Neural progenitor cell (in vitro differentiated cells): Measurements from ENCODE around the gene GFOD1. TPM values are rescaled to one million over a fixed set of nuclear protein-coding genes. Genes with fewer than 3 reads are reported as not detected.

Experiments used
- DNase-seq: peaks from one replicate; pipeline ENCODE4 v3.0.0-alpha.2; 2016; ENCODE audit warnings: low spot score
- H2AFZ ChIP-seq: fragments of 200-600 bp; sonication (generic); replicated peaks from 2 replicates; pipeline ENCODE4 v1.6.1; 2016; ENCODE audit warnings: antibody characterized with exemption
- H3F3A ChIP-seq: fragments of 200-600 bp; sonication (generic); 2 replicates; pipeline ENCODE4 v1.6.1; 2016; ENCODE audit warnings: antibody characterized with exemption, low read depth
- H3K27ac ChIP-seq: fragments of 200-600 bp; sonication (generic); 2 replicates; pipeline ENCODE4 v1.5.1; 2016; ENCODE audit warnings: mild to moderate bottlenecking
- H3K27me3 ChIP-seq: fragments of 200-600 bp; sonication (generic); 2 replicates; pipeline ENCODE4 v1.6.1; 2016; ENCODE audit warnings: mild to moderate bottlenecking, moderate library complexity
- H3K36me3 ChIP-seq: fragments of 200-600 bp; sonication (generic); 2 replicates; pipeline ENCODE4 v1.5.1; 2016
- H3K4me1 ChIP-seq: fragments of 200-600 bp; sonication (generic); 2 replicates; pipeline ENCODE4 v1.6.1; 2016; ENCODE audit warnings: mixed run types
- H3K4me2 ChIP-seq: fragments of 200-600 bp; sonication (generic); 2 replicates; pipeline ENCODE4 v1.6.1; 2016
- H3K4me3 ChIP-seq: fragments of 200-600 bp; sonication (generic); 2 replicates; pipeline ENCODE4 v1.5.1; 2016
- H3K79me2 ChIP-seq: fragments of 200-600 bp; sonication (generic); 2 replicates; pipeline ENCODE4 v1.6.1; 2016; ENCODE audit warnings: low read depth
- H3K9ac ChIP-seq: fragments of 200-600 bp; sonication (generic); 2 replicates; pipeline ENCODE4 v1.6.1; 2016
- H3K9me3 ChIP-seq: fragments of 200-600 bp; sonication (generic); 2 replicates; pipeline ENCODE4 v1.5.1; 2016; ENCODE audit warnings: low read depth
- H4K20me1 ChIP-seq: fragments of 200-600 bp; sonication (generic); 2 replicates; pipeline ENCODE4 v1.6.1; 2016; ENCODE audit warnings: low read depth
- H3K27ac Mint-ChIP-seq: 3 replicates; pipeline ENCODE4 v1.8.0; 2021; ENCODE audit warnings: mixed read lengths
- H3K27me3 Mint-ChIP-seq: 2 replicates; pipeline ENCODE4 v1.8.0; 2022; ENCODE audit warnings: low read depth, mild to moderate bottlenecking, inconsistent platforms, moderate library complexity, mixed read lengths; ENCODE audit not compliant: insufficient read depth
- H3K36me3 Mint-ChIP-seq: 3 replicates; pipeline ENCODE4 v1.8.0; 2021; ENCODE audit warnings: mixed read lengths
- H3K4me1 Mint-ChIP-seq: 3 replicates; pipeline ENCODE4 v1.8.0; 2021; ENCODE audit warnings: mixed read lengths
- H3K4me3 Mint-ChIP-seq: 3 replicates; pipeline ENCODE4 v1.8.0; 2021; ENCODE audit warnings: mild to moderate bottlenecking, moderate library complexity, mixed read lengths
- H3K9me3 Mint-ChIP-seq: 3 replicates; pipeline ENCODE4 v1.8.0; 2020; ENCODE audit warnings: mixed read lengths
- CTCF ChIP-seq: fragments of 200-600 bp; sonication (generic); IDR thresholded peaks from 2 replicates; pipeline ENCODE4 v1.5.1; 2017; ENCODE audit warnings: antibody characterized with exemption, mild to moderate bottlenecking
- EZH2 ChIP-seq: fragments of 200-600 bp; sonication (generic); IDR thresholded peaks from 2 replicates; pipeline ENCODE4 v1.6.1; 2017; ENCODE audit warnings: antibody characterized with exemption, mild to moderate bottlenecking, moderate library complexity
- EZH2phosphoT487 ChIP-seq: fragments of 200-600 bp; sonication (generic); IDR thresholded peaks from 2 replicates; pipeline ENCODE4 v1.6.1; 2017; ENCODE audit warnings: antibody characterized with exemption
- total RNA-seq: library from RNA; depleted of rRNA; stranded (reverse); fragments of >200 nt; gene quantifications from 2 replicates; pipeline ENCODE4 v1.2.3, GENCODE V29; 2015; ENCODE audit warnings: low replicate concordance

The GFOD1 gene
- total RNA-seq, 1 donor from 2014 or later: 1.8 TPM

GRCh38 chr6:13524801-13525508 is 37.6 kb upstream of the GFOD1 start:
- H3K79me2 ChIP-seq: no peaks in the 10 kb centered on the region
- no peak overlapping the region for H3K27ac ChIP-seq
- H3F3A ChIP-seq: peaks cover 6% of the 10 kb centered on the region
- H3K9ac ChIP-seq: no peak overlapping the region
- peaks cover 3% of the 10 kb centered on the region for H3K27me3 Mint-ChIP-seq
- no peaks in the 10 kb centered on the region for H3K36me3 Mint-ChIP-seq
- H3K4me1 Mint-ChIP-seq: peaks cover 18% of the 10 kb centered on the region
- H3K9me3 ChIP-seq: no peaks in the 10 kb centered on the region
- no peaks in the 10 kb centered on the region for H3K27me3 ChIP-seq
- H3K9me3 Mint-ChIP-seq: no peaks in the 10 kb centered on the region
- no peak overlapping the region for H3K4me2 ChIP-seq
- no peak for TF ChIP-seq CTCF
- H3K4me1 ChIP-seq: peaks cover 13% of the 10 kb centered on the region
- H2AFZ ChIP-seq: no peak overlapping the region
- no peak overlapping the region for H3K4me3 ChIP-seq
- H3K27ac Mint-ChIP-seq: no peak overlapping the region
- H3K36me3 ChIP-seq: no peaks in the 10 kb centered on the region
- no peak for DNase-seq
- no peaks in the 10 kb centered on the region for H4K20me1 ChIP-seq
- no peak overlapping the region for H3K4me3 Mint-ChIP-seq

- Histone ChIP-seq H3K9ac (no peak overlapping the region), H3K27me3 (no peaks in the 10 kb centered on the region), H2AFZ (no peak overlapping the region), H3K9me3 (no peaks in the 10 kb centered on the region), H4K20me1 (no peaks in the 10 kb centered on the region), H3K79me2 (no peaks in the 10 kb centered on the region), H3K36me3 (no peaks in the 10 kb centered on the region), H3K4me2 (no peak overlapping the region), H3F3A (peaks cover 6% of the 10 kb centered on the region), H3K4me1 (peaks cover 8% of the 10 kb centered on the region), H3K27ac (no peak overlapping the region), H3K4me3 (no peak overlapping the region)
- peaks cover 2% of the 10 kb centered on the region for H3K9me3 Mint-ChIP-seq
- no peak for DNase-seq
- no peaks in the 10 kb centered on the region for H3K36me3 Mint-ChIP-seq
- H3K4me1 Mint-ChIP-seq: peaks cover 13% of the 10 kb centered on the region
- no peak for TF ChIP-seq CTCF
- no peak for TF ChIP-seq EZH2phosphoT487
- no peak for TF ChIP-seq EZH2
- H3K4me3 Mint-ChIP-seq: no peak overlapping the region
- H3K27ac Mint-ChIP-seq: peak overlapping the region; percentile 70
- H3K27me3 Mint-ChIP-seq: peaks cover 3% of the 10 kb centered on the region
These were observed 36.6 kb upstream of the GFOD1 start for GRCh38 chr6:13523826-13524622.

GRCh38 chr6:13522656-13523055 is 35.3 kb upstream of the GFOD1 start:
- H2AFZ ChIP-seq: no peak overlapping the region

More at GRCh38 chr6:13522656-13523055, 35.3 kb upstream of the GFOD1 start:
- Histone ChIP-seq H3K79me2 (no peaks in the 10 kb centered on the region), H3K9me3 (no peaks in the 10 kb centered on the region), H3K9ac (no peak overlapping the region), H3K4me2 (no peak overlapping the region), H3K27ac (no peak overlapping the region), H3K4me1 (no peaks in the 10 kb centered on the region), H3K27me3 (no peaks in the 10 kb centered on the region), H4K20me1 (no peaks in the 10 kb centered on the region), H3K36me3 (no peaks in the 10 kb centered on the region), H3F3A (no peaks in the 10 kb centered on the region), H3K4me3 (no peak overlapping the region)
- Mint-ChIP-seq H3K4me3 (no peak overlapping the region), H3K27me3 (peaks cover 3% of the 10 kb centered on the region), H3K36me3 (no peaks in the 10 kb centered on the region), H3K4me1 (peaks cover 10% of the 10 kb centered on the region), H3K9me3 (peaks cover 2% of the 10 kb centered on the region), H3K27ac (no peak overlapping the region)
- TF ChIP-seq EZH2: no peak
- TF ChIP-seq CTCF: no peak
- no peak for TF ChIP-seq EZH2phosphoT487
- no peak for DNase-seq
